ENCODE data around the gene DOCK10. TPM values are rescaled to one million over a fixed set of nuclear protein-coding genes. Genes with fewer than 3 reads are reported as not detected.
A peak's percentile ranks its signal among the peaks of the same experiment; 100 is the strongest.

The DOCK10 gene
- total and polyA plus RNA-seq, 2 donors (not counting 1 experiment from before 2014, with no cell fraction given): 49.5 to 139 TPM

- Histone ChIP-seq H3K9ac (ENCODE audit: low read length) (no peak overlapping the region), H2AFZ (ENCODE audit: insufficient read depth, low read depth, low read length, poor library complexity, severe bottlenecking) (no peak overlapping the region), H3K4me2 (replicated peaks; ENCODE audit: low read depth, low read length, poor library complexity, severe bottlenecking) (no peak overlapping the region), H3K9me3 (ENCODE audit: control extremely low read depth in 1 of 3, control insufficient read depth in 2 of 3, insufficient read depth in 1 of 3, low read length in 2 of 3) (no peaks in the 10 kb centered on the region), H3K27ac (ENCODE audit: low read length in 2 of 2) (peak overlapping the region in 1 of 2 donors; percentile 73), H3K4me3 (ENCODE audit: control extremely low read depth in 1 of 5, extremely low read depth in 1 of 5, insufficient read depth in 1 of 5, low read depth in 2 of 5, low read length in 4 of 5) (no peak overlapping the region), H3K79me2 (ENCODE audit: control insufficient read depth, insufficient read depth, low read length) (peaks cover 58% of the 10 kb centered on the region), H4K20me1 (ENCODE audit: control insufficient read depth, insufficient read depth, low read length, poor library complexity, severe bottlenecking) (no peaks in the 10 kb centered on the region), H3K4me1 (ENCODE audit: control insufficient read depth in 2 of 2, insufficient read depth in 2 of 2, low read length in 2 of 2) (peaks cover 36 to 39% of the 10 kb centered on the region in 2 donors), H3K36me3 (replicated peaks in 1 of 2; ENCODE audit: control extremely low read depth in 1 of 2, control insufficient read depth in 1 of 2, extremely low read depth in 1 of 2, insufficient read depth in 2 of 2, low read length in 1 of 2) (no peaks in the 10 kb centered on the region), H3K27me3 (replicated peaks in 1 of 4; ENCODE audit: control extremely low read depth in 1 of 4, control insufficient read depth in 3 of 4, insufficient read depth in 4 of 4, low read length in 3 of 4) (no peaks in the 10 kb centered on the region)
- Mint-ChIP-seq H3K4me3 (peak overlapping the region; percentile 15), H3K9me3 (ENCODE audit: insufficient read depth) (no peaks in the 10 kb centered on the region), H3K4me1 (peaks cover 49% of the 10 kb centered on the region), H3K27ac (peak overlapping the region; percentile 98), H3K27me3 (no peaks in the 10 kb centered on the region)
- POLR2A ChIA-PET: interaction anchor here (2.0 kb wide), 1 partner anchor 8 kb away, joined by 8 read pairs; no protein-coding TSS in a partner anchor
- DNase-seq (no peak), ATAC-seq (ENCODE audit: low read depth) (no peak)
- intact Hi-C loops (cut with micrococcal nuclease): loop anchor here (2.0 kb wide), 1 partner anchor 15 kb away; no protein-coding TSS in a partner anchor
- CTCF ChIA-PET: interaction anchor here (0.8 to 1.4 kb wide), 5 partner anchors 8 to 41 kb away, joined by 3 to 6 read pairs (median 3); no protein-coding TSS in a partner anchor
- WGBS (ENCODE audit: insufficient coverage): 60% methylated on average over 2 of the region's 4 CpGs
- TF ChIP-seq CTCF (IDR thresholded peaks at IDR 0.05): no peak
- TF ChIP-seq EZH2 (IDR thresholded peaks at IDR 0.05; ENCODE audit: borderline replicate concordance, insufficient read depth, low read depth, low read length, poor library complexity, severe bottlenecking): no peak
Measured at GRCh38 chr2:224968051-224968450, 74.2 kb downstream of the DOCK10 start.

GRCh38 chr2:224966613-224967012, 75.7 kb downstream of the DOCK10 start:
- H3K9me3 ChIP-seq (ENCODE audit: control extremely low read depth in 1 of 3, control insufficient read depth in 2 of 3, insufficient read depth in 1 of 3, low read length in 2 of 3): no peaks in the 10 kb centered on the region
- Mint-ChIP-seq H3K27ac (no peak overlapping the region), H3K4me3 (no peak overlapping the region), H3K9me3 (ENCODE audit: insufficient read depth) (no peaks in the 10 kb centered on the region), H3K4me1 (peaks cover 45% of the 10 kb centered on the region), H3K27me3 (no peaks in the 10 kb centered on the region)
- no peak for DNase-seq
- H3K27me3 ChIP-seq (replicated peaks in 1 of 4; ENCODE audit: control extremely low read depth in 1 of 4, control insufficient read depth in 3 of 4, insufficient read depth in 4 of 4, low read length in 3 of 4): no peaks in the 10 kb centered on the region
- peaks cover 60% of the 10 kb centered on the region for H3K79me2 ChIP-seq (ENCODE audit: control insufficient read depth, insufficient read depth, low read length)
- no peak overlapping the region for H2AFZ ChIP-seq (ENCODE audit: insufficient read depth, low read depth, low read length, poor library complexity, severe bottlenecking)
- H3K36me3 ChIP-seq (replicated peaks in 1 of 2; ENCODE audit: control extremely low read depth in 1 of 2, control insufficient read depth in 1 of 2, extremely low read depth in 1 of 2, insufficient read depth in 2 of 2, low read length in 1 of 2): no peaks in the 10 kb centered on the region
- no peak overlapping the region for H3K27ac ChIP-seq (ENCODE audit: low read length in 2 of 2)
- TF ChIP-seq CTCF (IDR thresholded peaks at IDR 0.05) (no peak), EZH2 (IDR thresholded peaks at IDR 0.05; ENCODE audit: borderline replicate concordance, insufficient read depth, low read depth, low read length, poor library complexity, severe bottlenecking) (no peak)
- H3K4me3 ChIP-seq (ENCODE audit: control extremely low read depth in 1 of 5, extremely low read depth in 1 of 5, insufficient read depth in 1 of 5, low read depth in 2 of 5, low read length in 4 of 5): no peak overlapping the region
- intact Hi-C loops (cut with micrococcal nuclease): no loop called here
- no peaks in the 10 kb centered on the region for H4K20me1 ChIP-seq (ENCODE audit: control insufficient read depth, insufficient read depth, low read length, poor library complexity, severe bottlenecking)
- ChIA-PET CTCF (interaction anchor here (0.7 to 1.1 kb wide), 2 partner anchors 9 to 34 kb away, joined by 3 to 4 read pairs; no protein-coding TSS in a partner anchor), POLR2A (interaction anchor here (0.7 kb wide), 1 partner anchor 33 kb away, joined by 3 read pairs; no protein-coding TSS in a partner anchor)
- H3K9ac ChIP-seq (ENCODE audit: low read length): no peak overlapping the region
- no peak overlapping the region for H3K4me2 ChIP-seq (replicated peaks; ENCODE audit: low read depth, low read length, poor library complexity, severe bottlenecking)
- WGBS (ENCODE audit: insufficient coverage): no CpG with 5 or more reads among the region's 2 CpGs
- peaks cover 34 to 38% of the 10 kb centered on the region in 2 donors for H3K4me1 ChIP-seq (ENCODE audit: control insufficient read depth in 2 of 2, insufficient read depth in 2 of 2, low read length in 2 of 2)
- ATAC-seq (ENCODE audit: low read depth): no peak
